Mesothelial cell of epicardium (in vitro differentiated cells): ENCODE results near the gene TEAD4. TPM values are rescaled to one million over a fixed set of nuclear protein-coding genes. Genes with fewer than 3 reads are reported as not detected.

Experiments used
- DNase-seq, 2 experiments: peaks; one replicate each; pipeline ENCODE4 v3.0.0; 2021; ENCODE audit warnings: low spot score in 2 of 2; ENCODE audit not compliant: unreplicated experiment in 2 of 2
- H3K27ac Mint-ChIP-seq: 2 replicates; pipeline ENCODE4 v1.8.0; 2021; ENCODE audit warnings: mixed read lengths
- H3K27me3 Mint-ChIP-seq: 2 replicates; pipeline ENCODE4 v1.8.0; 2021; ENCODE audit warnings: low read depth, mixed read lengths
- H3K36me3 Mint-ChIP-seq: 2 replicates; pipeline ENCODE4 v1.8.0; 2021; ENCODE audit warnings: mixed read lengths
- H3K4me1 Mint-ChIP-seq: 2 replicates; pipeline ENCODE4 v1.8.0; 2021; ENCODE audit warnings: mixed read lengths
- H3K4me3 Mint-ChIP-seq: 2 replicates; pipeline ENCODE4 v1.8.0; 2021; ENCODE audit warnings: mild to moderate bottlenecking, moderate library complexity, mixed read lengths
- H3K9me3 Mint-ChIP-seq: 2 replicates; pipeline ENCODE4 v1.8.0; 2021; ENCODE audit warnings: mixed read lengths
- CTCF ChIP-seq: fragments of 200-600 bp; sonication (generic); IDR thresholded peaks from one replicate; pipeline ENCODE4 v1.5.0; 2021; ENCODE audit warnings: antibody characterized with exemption; ENCODE audit not compliant: unreplicated experiment
- total RNA-seq: library from RNA; stranded (reverse); gene quantifications from 3 replicates; pipeline ENCODE4 v1.2.1, GENCODE V29; 2021

The TEAD4 gene
- total RNA-seq, 1 donor from 2014 or later = 32.3 TPM

- TF ChIP-seq CTCF = no peak
- H3K9me3 Mint-ChIP-seq = no peaks in the 10 kb centered on the region
- no peak for DNase-seq
- no peaks in the 10 kb centered on the region for H3K27me3 Mint-ChIP-seq
- H3K4me1 Mint-ChIP-seq = no peaks in the 10 kb centered on the region
- H3K27ac Mint-ChIP-seq = no peak overlapping the region
- H3K36me3 Mint-ChIP-seq = peaks cover 2% of the 10 kb centered on the region
- H3K4me3 Mint-ChIP-seq = no peak overlapping the region
Observed at GRCh38 chr12:3040663-3041544, 81.7 kb downstream of the TEAD4 start.

DNA sequence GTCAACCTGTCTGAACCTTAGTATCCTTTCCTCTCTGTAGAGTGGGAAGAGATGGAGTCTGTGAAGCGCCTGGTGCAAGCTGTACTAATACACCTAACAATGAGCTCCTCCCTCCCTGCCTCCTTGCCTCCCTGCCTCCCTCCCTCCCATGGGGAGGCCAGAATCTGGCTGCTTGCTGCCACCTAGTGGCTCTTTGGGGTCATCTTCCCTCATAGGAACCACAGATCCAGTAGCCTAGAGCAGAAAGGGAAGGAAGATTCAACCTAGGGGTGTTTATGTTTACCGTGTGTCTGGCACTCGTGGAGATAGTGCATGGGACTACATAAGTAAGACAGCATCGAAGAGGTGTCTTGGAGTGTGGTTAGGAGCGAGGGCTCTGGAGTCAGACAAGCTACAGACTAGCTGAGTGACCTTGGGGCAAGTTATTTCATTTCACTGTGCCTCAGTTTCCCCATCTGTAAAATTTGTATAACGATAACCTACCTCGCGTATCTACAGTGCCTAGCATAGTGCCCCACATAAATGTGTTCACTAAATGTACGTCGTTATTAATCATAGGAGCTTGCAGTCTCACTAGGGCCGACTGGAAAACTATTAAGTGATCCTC is 82.5 kb downstream of the TEAD4 start:
- no peak overlapping the region for H3K4me3 Mint-ChIP-seq
- no peaks in the 10 kb centered on the region for H3K4me1 Mint-ChIP-seq
- peaks cover 2% of the 10 kb centered on the region for H3K36me3 Mint-ChIP-seq
- no peak for DNase-seq
- no peak overlapping the region for H3K27ac Mint-ChIP-seq
- H3K27me3 Mint-ChIP-seq = no peaks in the 10 kb centered on the region
- H3K9me3 Mint-ChIP-seq = no peaks in the 10 kb centered on the region
- peak; percentile 43 for TF ChIP-seq CTCF

GRCh38 chr12:3042394-3042793 is 83.2 kb downstream of the TEAD4 start:
- DNase-seq = no peak
- H3K4me3 Mint-ChIP-seq = no peak overlapping the region
- peaks cover 2% of the 10 kb centered on the region for H3K36me3 Mint-ChIP-seq
- H3K9me3 Mint-ChIP-seq = no peaks in the 10 kb centered on the region
- H3K27me3 Mint-ChIP-seq = no peaks in the 10 kb centered on the region
- H3K4me1 Mint-ChIP-seq = no peaks in the 10 kb centered on the region
- TF ChIP-seq CTCF = no peak
- H3K27ac Mint-ChIP-seq = no peak overlapping the region

- no peaks in the 10 kb centered on the region for H3K4me1 Mint-ChIP-seq
- TF ChIP-seq CTCF = no peak
- no peak for DNase-seq
- H3K4me3 Mint-ChIP-seq = no peak overlapping the region
- H3K9me3 Mint-ChIP-seq = no peaks in the 10 kb centered on the region
- H3K27ac Mint-ChIP-seq = no peak overlapping the region
- H3K27me3 Mint-ChIP-seq = no peaks in the 10 kb centered on the region
- H3K36me3 Mint-ChIP-seq = peaks cover 2% of the 10 kb centered on the region
Observed at GRCh38 chr12:3042826-3043225, 83.6 kb downstream of the TEAD4 start.

DNA sequence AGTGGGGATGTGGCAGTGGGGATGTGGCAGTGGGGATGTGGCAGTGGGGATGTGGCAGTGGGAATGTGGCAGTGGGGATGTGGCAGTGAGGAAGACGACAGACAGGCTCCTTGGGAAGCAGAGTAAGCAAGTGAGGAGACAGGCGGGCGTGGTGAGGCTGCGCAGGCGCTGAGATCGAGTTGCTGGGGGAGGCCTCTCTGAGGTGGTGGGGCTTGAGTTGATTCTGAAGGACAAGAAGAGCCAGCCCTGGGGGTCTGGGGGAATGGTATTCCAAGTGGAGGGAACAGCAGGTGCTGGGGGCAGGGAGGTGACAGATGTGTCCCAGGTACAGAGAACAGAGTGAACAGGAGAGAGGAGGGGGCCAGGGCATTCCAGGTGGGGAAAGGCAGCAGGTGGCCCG is 84.2 kb downstream of the TEAD4 start:
- Mint-ChIP-seq H3K4me1 (no peaks in the 10 kb centered on the region), H3K9me3 (no peaks in the 10 kb centered on the region), H3K27me3 (no peaks in the 10 kb centered on the region), H3K4me3 (no peak overlapping the region), H3K27ac (no peak overlapping the region), H3K36me3 (peaks cover 2% of the 10 kb centered on the region)
- no peak for DNase-seq
- no peak for TF ChIP-seq CTCF
